Calu3 (cell line): Measurements from ENCODE around the gene RMND1. TPM values are rescaled to one million over a fixed set of nuclear protein-coding genes. Genes with fewer than 3 reads are reported as not detected.

Experiments
- BruUV-seq: library from RNA; stranded (reverse); fragments of 400-500 nt; replicated peaks from 2 replicates; lab custom pipeline; 2021; lab: Mats Ljungman, UMichigan
- CTCF ChIA-PET: fragments of 300-600 bp; sonication (Branson Sonifier 250); formaldehyde crosslinking; loops from one replicate; lab custom pipeline; 2022; ENCODE audit warnings: antibody characterized with exemption; lab: Charles Lee
- DNase-seq: peaks from one replicate; pipeline ENCODE4 v3.0.0; 2022
- H3K27ac Mint-ChIP-seq: one replicate; pipeline ENCODE4 v1.8.0; 2022; ENCODE audit warnings: mixed read lengths; ENCODE audit not compliant: unreplicated experiment
- H3K27me3 Mint-ChIP-seq: one replicate; pipeline ENCODE4 v1.8.0; 2022; ENCODE audit warnings: mixed read lengths; ENCODE audit not compliant: unreplicated experiment
- H3K36me3 Mint-ChIP-seq: one replicate; pipeline ENCODE4 v1.8.0; 2022; ENCODE audit warnings: mild to moderate bottlenecking, moderate library complexity, mixed read lengths; ENCODE audit not compliant: insufficient read depth, unreplicated experiment
- H3K4me1 Mint-ChIP-seq: one replicate; pipeline ENCODE4 v1.8.0; 2022; ENCODE audit warnings: mild to moderate bottlenecking, low read depth, mixed read lengths; ENCODE audit not compliant: unreplicated experiment
- H3K4me3 Mint-ChIP-seq: one replicate; pipeline ENCODE4 v1.8.0; 2022; ENCODE audit warnings: mild to moderate bottlenecking, low read depth, moderate library complexity, mixed read lengths; ENCODE audit not compliant: unreplicated experiment
- H3K9me3 Mint-ChIP-seq: one replicate; pipeline ENCODE4 v1.8.0; 2022; ENCODE audit warnings: low read depth, mixed read lengths; ENCODE audit not compliant: unreplicated experiment
- intact Hi-C: fragments of 100-400 bp; cut with micrococcal nuclease; formaldehyde crosslinking; loops from one replicate; pipeline ENCODE4 v1.10.0; 2022; ENCODE audit not compliant: unreplicated experiment
- total RNA-seq: library from RNA; stranded (reverse); gene quantifications from 2 replicates; pipeline ENCODE4 v1.2.3, GENCODE V29; 2022
- TF ChIP-seq, protein P1 (sequence below): fragments of 200-600 bp; IDR thresholded peaks from one replicate; pipeline ENCODE4 v1.8.0; 2022; ENCODE audit warnings: antibody characterized with exemption; ENCODE audit not compliant: unreplicated experiment

The RMND1 gene
- total RNA-seq, 1 experiment from 2014 or later = 13.2 TPM

DNA sequence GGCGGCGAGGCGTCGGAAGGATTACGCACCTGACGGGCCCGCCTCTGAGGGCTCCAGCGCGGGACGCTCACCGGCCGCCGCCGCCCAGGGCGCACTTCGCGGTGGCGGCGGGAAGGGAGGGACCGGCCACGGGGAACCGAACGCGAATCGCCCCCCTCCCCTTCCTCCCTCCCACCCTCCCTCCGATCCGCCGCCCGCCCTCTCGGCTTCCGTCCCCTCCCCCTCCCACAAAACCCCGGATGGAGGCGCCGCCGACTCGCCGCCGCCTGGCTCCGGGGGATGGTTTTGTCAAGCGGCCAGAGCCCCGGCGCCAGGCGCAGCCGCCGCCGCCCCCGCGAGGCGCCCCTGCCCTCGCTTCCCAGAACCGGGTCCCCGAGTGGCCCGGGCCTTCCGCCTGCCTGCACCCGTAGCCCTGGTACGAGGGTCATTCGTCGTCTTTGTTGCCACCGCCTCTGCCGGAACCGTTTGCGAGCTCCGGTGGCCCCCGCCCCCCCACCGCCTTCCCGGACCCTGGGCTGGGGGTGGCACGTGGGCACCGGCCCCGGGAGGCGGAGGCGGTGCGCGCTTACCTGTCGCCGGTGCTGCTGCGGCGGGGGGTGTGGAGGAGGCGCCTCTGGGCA, 61.0 kb downstream of the RMND1 start:
- intact Hi-C loops = no loop called here
- TF ChIP-seq, protein P1, sequence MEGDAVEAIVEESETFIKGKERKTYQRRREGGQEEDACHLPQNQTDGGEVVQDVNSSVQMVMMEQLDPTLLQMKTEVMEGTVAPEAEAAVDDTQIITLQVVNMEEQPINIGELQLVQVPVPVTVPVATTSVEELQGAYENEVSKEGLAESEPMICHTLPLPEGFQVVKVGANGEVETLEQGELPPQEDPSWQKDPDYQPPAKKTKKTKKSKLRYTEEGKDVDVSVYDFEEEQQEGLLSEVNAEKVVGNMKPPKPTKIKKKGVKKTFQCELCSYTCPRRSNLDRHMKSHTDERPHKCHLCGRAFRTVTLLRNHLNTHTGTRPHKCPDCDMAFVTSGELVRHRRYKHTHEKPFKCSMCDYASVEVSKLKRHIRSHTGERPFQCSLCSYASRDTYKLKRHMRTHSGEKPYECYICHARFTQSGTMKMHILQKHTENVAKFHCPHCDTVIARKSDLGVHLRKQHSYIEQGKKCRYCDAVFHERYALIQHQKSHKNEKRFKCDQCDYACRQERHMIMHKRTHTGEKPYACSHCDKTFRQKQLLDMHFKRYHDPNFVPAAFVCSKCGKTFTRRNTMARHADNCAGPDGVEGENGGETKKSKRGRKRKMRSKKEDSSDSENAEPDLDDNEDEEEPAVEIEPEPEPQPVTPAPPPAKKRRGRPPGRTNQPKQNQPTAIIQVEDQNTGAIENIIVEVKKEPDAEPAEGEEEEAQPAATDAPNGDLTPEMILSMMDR = no peak
- peaks cover 14% of the 10 kb centered on the region for H3K4me1 Mint-ChIP-seq
- BruUV-seq = no TSS peak
- H3K4me3 Mint-ChIP-seq = peak overlapping the region; percentile 86
- H3K27ac Mint-ChIP-seq = no peak overlapping the region
- H3K36me3 Mint-ChIP-seq = peaks cover 46% of the 10 kb centered on the region
- no peaks in the 10 kb centered on the region for H3K9me3 Mint-ChIP-seq
- H3K27me3 Mint-ChIP-seq = no peaks in the 10 kb centered on the region
- CTCF ChIA-PET = no interaction called here
- peak; percentile 71 for DNase-seq

DNA sequence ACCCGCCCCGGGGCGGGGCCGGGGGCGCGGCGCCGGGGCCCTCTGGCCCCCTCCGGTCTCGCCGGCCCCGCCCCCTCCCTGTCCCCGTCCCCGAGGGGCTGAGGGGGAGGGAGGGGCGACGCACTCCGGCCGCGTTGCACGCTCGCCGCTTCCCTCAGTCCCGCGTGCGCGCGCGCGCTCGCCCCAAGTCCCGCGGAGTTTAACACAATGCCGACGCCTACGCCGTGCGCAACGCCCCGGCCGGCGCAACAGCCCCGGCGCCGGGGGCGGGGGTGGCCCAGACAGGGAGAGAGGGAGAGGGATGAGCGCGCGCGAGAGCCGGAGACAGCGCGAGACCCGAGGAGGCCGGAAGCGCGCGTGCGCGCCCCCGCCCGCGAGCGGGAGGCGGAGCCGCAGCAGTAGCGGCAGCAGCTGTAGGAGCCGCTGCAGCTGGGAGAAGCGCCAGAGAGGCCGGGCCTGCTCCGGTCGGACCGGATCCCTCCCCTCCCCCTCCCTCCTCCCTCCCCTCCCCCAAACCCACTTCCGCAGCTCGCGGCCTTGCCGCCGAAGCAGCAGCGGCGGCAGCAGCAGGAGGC, 61.6 kb downstream of the RMND1 start:
- H3K4me1 Mint-ChIP-seq = peaks cover 14% of the 10 kb centered on the region
- BruUV-seq = no TSS peak
- no peaks in the 10 kb centered on the region for H3K9me3 Mint-ChIP-seq
- H3K27me3 Mint-ChIP-seq = no peaks in the 10 kb centered on the region
- DNase-seq = peak; percentile 95
- peak overlapping the region; percentile 86 for H3K4me3 Mint-ChIP-seq
- CTCF ChIA-PET = no interaction called here
- TF ChIP-seq, protein P1 = no peak
- peaks cover 43% of the 10 kb centered on the region for H3K36me3 Mint-ChIP-seq
- intact Hi-C loops = no loop called here
- no peak overlapping the region for H3K27ac Mint-ChIP-seq

DNA sequence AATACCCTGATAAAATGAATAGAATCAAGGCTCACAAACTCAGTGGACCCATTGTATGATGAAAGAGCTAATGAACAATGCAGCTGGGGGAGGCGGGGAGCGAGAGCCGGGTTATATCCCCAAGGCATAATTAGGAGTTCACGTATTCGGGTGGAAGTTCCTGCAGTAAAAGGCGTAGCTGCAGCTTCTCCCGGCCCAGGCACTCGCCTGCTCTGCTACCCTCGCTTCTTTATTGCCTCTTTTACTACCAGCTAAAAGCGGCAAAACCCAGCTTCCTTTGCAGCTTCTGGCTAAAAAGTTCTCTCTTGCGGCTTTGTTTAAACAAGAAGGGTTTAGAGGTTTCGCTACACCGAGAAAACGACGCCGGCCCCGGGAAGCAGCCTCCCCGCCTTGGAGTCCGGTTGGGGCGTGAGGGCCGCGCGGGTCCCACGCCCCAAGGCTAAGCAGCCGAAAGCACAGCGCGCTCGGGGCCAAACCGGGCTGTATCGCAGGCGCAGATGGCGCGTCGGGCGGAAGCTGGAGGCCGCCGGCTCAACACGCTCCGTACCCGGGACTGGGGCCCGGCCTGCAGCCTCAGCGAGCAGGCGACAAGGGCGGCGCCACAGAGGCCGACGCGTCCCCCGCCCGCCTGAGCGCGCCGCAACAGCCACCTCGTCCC, 62.2 kb downstream of the RMND1 start:
- TF ChIP-seq, protein P1 = no peak
- no peaks in the 10 kb centered on the region for H3K27me3 Mint-ChIP-seq
- DNase-seq = peak; percentile 25
- H3K9me3 Mint-ChIP-seq = no peaks in the 10 kb centered on the region
- intact Hi-C loops = no loop called here
- H3K36me3 Mint-ChIP-seq = peaks cover 41% of the 10 kb centered on the region
- peak overlapping the region; percentile 70 for H3K27ac Mint-ChIP-seq
- H3K4me3 Mint-ChIP-seq = peak overlapping the region; percentile 86
- no TSS peak for BruUV-seq
- CTCF ChIA-PET = no interaction called here
- H3K4me1 Mint-ChIP-seq = peaks cover 14% of the 10 kb centered on the region

DNA sequence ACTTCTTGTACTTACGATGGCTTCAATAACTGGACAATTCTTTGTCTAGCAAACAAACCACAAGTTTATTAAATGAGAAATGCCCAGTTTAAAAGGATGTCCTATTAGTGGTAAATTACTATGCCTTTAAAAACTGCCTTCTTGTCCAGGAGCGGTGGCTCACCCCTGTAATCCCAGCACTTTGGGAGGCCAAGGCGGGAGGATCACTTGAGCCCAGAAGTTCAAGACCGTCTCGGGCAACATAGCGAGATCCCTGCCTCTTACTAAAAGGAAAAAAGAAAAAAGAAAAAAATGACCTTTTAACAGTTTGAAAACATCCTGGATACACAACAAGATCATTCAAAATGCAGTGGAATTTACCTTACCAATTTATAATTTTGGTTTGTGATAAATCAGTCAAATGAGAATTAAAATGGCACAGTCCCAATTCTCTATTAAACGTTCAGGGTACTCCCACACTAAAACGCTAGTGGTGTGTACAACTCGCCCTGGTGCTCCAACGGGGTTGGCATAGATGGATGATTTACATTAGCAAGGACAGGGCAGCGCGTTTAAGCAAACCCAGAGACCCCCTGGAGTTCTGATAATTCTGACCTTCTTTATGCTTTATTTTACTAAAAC, 62.8 kb downstream of the RMND1 start:
- H3K36me3 Mint-ChIP-seq = peaks cover 41% of the 10 kb centered on the region
- H3K4me3 Mint-ChIP-seq = peak overlapping the region; percentile 86
- no TSS peak for BruUV-seq
- H3K27ac Mint-ChIP-seq = peak overlapping the region; percentile 70
- intact Hi-C loops = no loop called here
- H3K4me1 Mint-ChIP-seq = peaks cover 19% of the 10 kb centered on the region
- CTCF ChIA-PET = no interaction called here
- TF ChIP-seq, protein P1 = no peak
- no peaks in the 10 kb centered on the region for H3K9me3 Mint-ChIP-seq
- DNase-seq = no peak
- H3K27me3 Mint-ChIP-seq = no peaks in the 10 kb centered on the region
